B cell (primary cell): Measurements from ENCODE around the gene TUBGCP4. TPM values are rescaled to one million over a fixed set of nuclear protein-coding genes. Genes with fewer than 3 reads are reported as not detected.

Experiments used
- ATAC-seq: fragments of 200-7000 bp; cut with Tn5 transposase; one replicate; pipeline ENCODE4 v1.10.0; 2021; ENCODE audit warnings: low read depth, mild to moderate bottlenecking, moderate number of reproducible peaks, moderate library complexity
- CTCF ChIA-PET: fragments of 350-600 bp; sonication (Branson Sonifier 250); formaldehyde crosslinking; loops from one replicate; lab custom pipeline; 2021; ENCODE audit warnings: antibody characterized with exemption, inconsistent platforms; lab: Charles Lee
- POLR2A ChIA-PET: fragments of 350-600 bp; sonication (Branson Sonifier 250); formaldehyde crosslinking; loops from one replicate; lab custom pipeline; 2021; ENCODE audit warnings: antibody characterized with exemption; lab: Charles Lee
- DNase-seq: peaks from one replicate; pipeline ENCODE4 v3.0.0; 2013
- H2AFZ ChIP-seq: 2 replicates; pipeline ENCODE4 v1.6.1; 2012; ENCODE audit warnings: mild to moderate bottlenecking, low read depth, low read length; ENCODE audit not compliant: insufficient read depth, poor library complexity, severe bottlenecking
- H3K27ac ChIP-seq, 2 donors: 1 replicate in 1 of 2; 2 replicates in 1 of 2; pipeline ENCODE4 v1.5.1; 2012 to 2013; ENCODE audit warnings: low read length in 2 of 2, mild to moderate bottlenecking in 2 of 2, moderate library complexity in 1 of 2
- H3K27me3 ChIP-seq, 4 experiments: fragments of 200-600 bp in 1 of 4; sonication (generic) in 1 of 4; replicated peaks in 1 of 4; 1 replicate in 2 of 4; 2 replicates in 2 of 4; pipeline versions ENCODE4 v1.6.1 to v1.7.0; 2013 to 2016; ENCODE audit warnings: low read length in 3 of 4, mild to moderate bottlenecking in 2 of 4, mixed read lengths in 1 of 4, moderate library complexity in 1 of 4; ENCODE audit not compliant: insufficient read depth in 4 of 4, control insufficient read depth in 3 of 4; ENCODE audit errors: control extremely low read depth in 1 of 4
- H3K36me3 ChIP-seq, 2 experiments: replicated peaks in 1 of 2; 1 replicate in 1 of 2; 2 replicates in 1 of 2; pipeline versions ENCODE4 v1.6.1 to v1.7.1; 2013; ENCODE audit warnings: low read length in 1 of 2; ENCODE audit not compliant: insufficient read depth in 2 of 2, control insufficient read depth in 1 of 2; ENCODE audit errors: control extremely low read depth in 1 of 2, extremely low read depth in 1 of 2
- H3K4me1 ChIP-seq, 2 donors: fragments of 200-600 bp in 1 of 2; sonication (generic) in 1 of 2; 1 replicate in 1 of 2; 2 replicates in 1 of 2; pipeline versions ENCODE4 v1.5.1 to v1.6.1; 2013 to 2017; ENCODE audit warnings: low read length in 2 of 2; ENCODE audit not compliant: control insufficient read depth in 2 of 2, insufficient read depth in 2 of 2
- H3K4me2 ChIP-seq: replicated peaks from 2 replicates; pipeline ENCODE3; 2012; ENCODE audit warnings: mild to moderate bottlenecking, low read depth, low read length; ENCODE audit not compliant: poor library complexity, severe bottlenecking
- H3K4me3 ChIP-seq, 5 experiments: fragments of 200-600 bp in 1 of 5; sonication (generic) in 1 of 5; 1 replicate in 3 of 5; 2 replicates in 2 of 5; pipeline versions ENCODE4 v1.5.1 to v1.7.0; 2011 to 2016; ENCODE audit warnings: low read length in 4 of 5, mild to moderate bottlenecking in 4 of 5, low read depth in 2 of 5, control low read depth in 1 of 5, moderate library complexity in 1 of 5; ENCODE audit not compliant: insufficient read depth in 1 of 5; ENCODE audit errors: control extremely low read depth in 1 of 5, extremely low read depth in 1 of 5
- H3K79me2 ChIP-seq: fragments of 200-600 bp; sonication (generic); one replicate; pipeline ENCODE4 v1.6.0; 2016; ENCODE audit warnings: low read length; ENCODE audit not compliant: control insufficient read depth, insufficient read depth
- H3K9ac ChIP-seq: fragments of 200-600 bp; sonication (generic); 2 replicates; pipeline ENCODE4 v1.6.1; 2017; ENCODE audit warnings: mild to moderate bottlenecking, low read length, moderate library complexity
- H3K9me3 ChIP-seq, 3 donors: one replicate each; pipeline versions ENCODE4 v1.6.1 to v1.7.1; 2013; ENCODE audit warnings: low read length in 2 of 3; ENCODE audit not compliant: control insufficient read depth in 2 of 3, insufficient read depth in 1 of 3; ENCODE audit errors: control extremely low read depth in 1 of 3
- H4K20me1 ChIP-seq: 2 replicates; pipeline ENCODE4 v1.6.0; 2012; ENCODE audit warnings: mild to moderate bottlenecking, low read length; ENCODE audit not compliant: insufficient read depth, control insufficient read depth, poor library complexity, severe bottlenecking
- H3K27ac Mint-ChIP-seq: one replicate; pipeline ENCODE4 v1.8.0; 2021; ENCODE audit warnings: mixed read lengths
- H3K27me3 Mint-ChIP-seq: one replicate; pipeline ENCODE4 v1.8.0; 2021; ENCODE audit warnings: mixed read lengths
- H3K4me1 Mint-ChIP-seq: one replicate; pipeline ENCODE4 v1.8.0; 2021; ENCODE audit warnings: mixed read lengths
- H3K4me3 Mint-ChIP-seq: one replicate; pipeline ENCODE4 v1.8.0; 2021; ENCODE audit warnings: mixed read lengths
- H3K9me3 Mint-ChIP-seq: one replicate; pipeline ENCODE4 v1.8.0; 2022; ENCODE audit warnings: mixed read lengths; ENCODE audit not compliant: insufficient read depth
- CTCF ChIP-seq: fragments of 200-600 bp; IDR thresholded peaks from one replicate; pipeline ENCODE4 v1.8.0; 2022; ENCODE audit warnings: antibody characterized with exemption, mild to moderate bottlenecking
- EZH2 ChIP-seq: IDR thresholded peaks from 2 replicates; pipeline ENCODE4 v1.6.1; 2012; ENCODE audit warnings: borderline replicate concordance, low read depth, mild to moderate bottlenecking, moderate library complexity, low read length; ENCODE audit not compliant: insufficient read depth, poor library complexity, severe bottlenecking
- WGBS: methylation state at CpG from one replicate; pipeline ENCODE4 v1.1.5; 2013; ENCODE audit warnings: missing lambda C conversion rate; ENCODE audit not compliant: insufficient coverage; 5-methylcytosine and 5-hydroxymethylcytosine counted together
- intact Hi-C: fragments of 100-400 bp; cut with micrococcal nuclease; formaldehyde crosslinking; loops from one replicate; pipeline ENCODE4 v1.10.0; 2022
- polyA plus RNA-seq: library from polyadenylated mRNA; depleted of rRNA; stranded (reverse); fragments of >200 nt; gene quantifications from 2 replicates; pipeline ENCODE4 v1.2.3, GENCODE V29; 2012
- total RNA-seq, 2 donors: library from RNA; stranded (reverse); fragments of 120-200 nt in 1 of 2; gene quantifications; 1 replicate in 1 of 2; 2 replicates in 1 of 2; pipeline versions ENCODE4 v1.2.3 to v1.2.4, GENCODE V29; 2013 to 2022

TUBGCP4 gene
- total and polyA plus RNA-seq, 2 donors (not counting 1 experiment from before 2014, with no cell fraction given) = 10.0 to 31.6 TPM

- Histone ChIP-seq H3K4me1 (no peaks in the 10 kb centered on the region), H3K9me3 (no peaks in the 10 kb centered on the region), H2AFZ (no peak overlapping the region), H4K20me1 (no peaks in the 10 kb centered on the region), H3K36me3 (no peaks in the 10 kb centered on the region), H3K27ac (no peak overlapping the region), H3K4me3 (no peak overlapping the region), H3K4me2 (no peak overlapping the region), H3K9ac (no peak overlapping the region), H3K27me3 (no peaks in the 10 kb centered on the region), H3K79me2 (no peaks in the 10 kb centered on the region)
- 100% methylated on average over 1 of the region's 2 CpGs for WGBS
- intact Hi-C loops = no loop called here
- TF ChIP-seq CTCF (no peak), EZH2 (no peak)
- no peak for DNase-seq
- no peak overlapping the region for H3K4me3 Mint-ChIP-seq
- CTCF ChIA-PET = interaction anchor here (0.6 to 1.2 kb wide), 2 partner anchors 15 to 168 kb away, joined by 3 to 4 read pairs; no protein-coding TSS in a partner anchor
- ATAC-seq = no peak
- POLR2A ChIA-PET = no interaction called here
- H3K27me3 Mint-ChIP-seq = no peaks in the 10 kb centered on the region
- H3K9me3 Mint-ChIP-seq = no peaks in the 10 kb centered on the region
- H3K27ac Mint-ChIP-seq = no peak overlapping the region
- H3K4me1 Mint-ChIP-seq = no peaks in the 10 kb centered on the region
Measured at GRCh38 chr15:43346305-43346704, 24.6 kb upstream of the TUBGCP4 start.

- no peaks in the 10 kb centered on the region for H3K27me3 Mint-ChIP-seq
- no peaks in the 10 kb centered on the region for H3K4me1 Mint-ChIP-seq
- TF ChIP-seq EZH2 = no peak
- no peak for TF ChIP-seq CTCF
- Histone ChIP-seq H3K4me2 (no peak overlapping the region), H3K27ac (no peak overlapping the region), H3K9me3 (no peaks in the 10 kb centered on the region), H4K20me1 (no peaks in the 10 kb centered on the region), H3K4me3 (no peak overlapping the region), H3K79me2 (no peaks in the 10 kb centered on the region), H3K9ac (no peak overlapping the region), H2AFZ (no peak overlapping the region), H3K36me3 (no peaks in the 10 kb centered on the region), H3K27me3 (no peaks in the 10 kb centered on the region), H3K4me1 (no peaks in the 10 kb centered on the region)
- ATAC-seq = no peak
- no peak for DNase-seq
- no peaks in the 10 kb centered on the region for H3K9me3 Mint-ChIP-seq
- POLR2A ChIA-PET = no interaction called here
- 100% methylated on average over 1 of the region's 3 CpGs for WGBS
- H3K4me3 Mint-ChIP-seq = no peak overlapping the region
- intact Hi-C loops = no loop called here
- CTCF ChIA-PET = interaction anchor here (1.2 kb wide), 1 partner anchor 168 kb away, joined by 4 read pairs; no protein-coding TSS in a partner anchor
- no peak overlapping the region for H3K27ac Mint-ChIP-seq
Measured at GRCh38 chr15:43347114-43347513, 23.8 kb upstream of the TUBGCP4 start.
